ENCODE data around the gene SEH1L.

DNA sequence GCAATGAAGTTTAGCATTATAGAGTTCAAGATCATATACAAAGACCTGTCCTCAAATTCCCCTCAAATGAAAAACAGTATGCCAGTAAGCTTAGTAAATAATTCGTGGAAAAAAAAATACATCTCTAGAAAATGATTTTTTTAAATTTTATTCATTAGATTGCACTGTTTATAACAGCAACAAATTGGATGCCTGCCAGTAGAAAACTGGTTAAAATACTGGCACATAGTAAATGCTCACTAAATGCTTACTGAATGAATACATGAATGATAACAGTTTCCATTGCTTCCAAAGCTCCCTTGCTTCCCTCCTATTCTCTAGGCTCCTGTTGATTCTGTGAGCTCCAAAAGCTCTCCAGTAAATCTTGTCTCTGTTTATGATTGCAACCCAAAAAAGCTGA is 25.5 kb upstream of the SEH1L start:
- no peak for TF ChIP-seq EZH2 (IDR thresholded peaks at IDR 0.05; ENCODE audit: borderline replicate concordance, low read length)
- TF ChIP-seq, protein P1, sequence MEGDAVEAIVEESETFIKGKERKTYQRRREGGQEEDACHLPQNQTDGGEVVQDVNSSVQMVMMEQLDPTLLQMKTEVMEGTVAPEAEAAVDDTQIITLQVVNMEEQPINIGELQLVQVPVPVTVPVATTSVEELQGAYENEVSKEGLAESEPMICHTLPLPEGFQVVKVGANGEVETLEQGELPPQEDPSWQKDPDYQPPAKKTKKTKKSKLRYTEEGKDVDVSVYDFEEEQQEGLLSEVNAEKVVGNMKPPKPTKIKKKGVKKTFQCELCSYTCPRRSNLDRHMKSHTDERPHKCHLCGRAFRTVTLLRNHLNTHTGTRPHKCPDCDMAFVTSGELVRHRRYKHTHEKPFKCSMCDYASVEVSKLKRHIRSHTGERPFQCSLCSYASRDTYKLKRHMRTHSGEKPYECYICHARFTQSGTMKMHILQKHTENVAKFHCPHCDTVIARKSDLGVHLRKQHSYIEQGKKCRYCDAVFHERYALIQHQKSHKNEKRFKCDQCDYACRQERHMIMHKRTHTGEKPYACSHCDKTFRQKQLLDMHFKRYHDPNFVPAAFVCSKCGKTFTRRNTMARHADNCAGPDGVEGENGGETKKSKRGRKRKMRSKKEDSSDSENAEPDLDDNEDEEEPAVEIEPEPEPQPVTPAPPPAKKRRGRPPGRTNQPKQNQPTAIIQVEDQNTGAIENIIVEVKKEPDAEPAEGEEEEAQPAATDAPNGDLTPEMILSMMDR (IDR thresholded peaks at IDR 0.05; ENCODE audit: low read length) = no peak
